Activated naive CD8-positive, alpha-beta T cell treated with anti-CD3 and anti-CD28 coated beads, Interleukin-2, amount 50 U/mL, for 16 hours (primary cell): Measurements from ENCODE around the gene SPATA33.
"Not testable (repeated sequence)": the region's sequence is repeated elsewhere in the genome, so short reads cannot be mapped to it uniquely, and the experiment has no call there.

Experiments
- DNase-seq: peaks from one replicate; pipeline ENCODE4 v3.0.0-alpha.2; 2020; ENCODE audit warnings: low read depth, low spot score

The SPATA33 gene

GRCh38 chr16:89661215-89661614 is 3.6 kb downstream of the SPATA33 start:
- no peak for DNase-seq

- not testable (repeated sequence) for DNase-seq
These were observed 6.6 kb downstream of the SPATA33 start for GRCh38 chr16:89664238-89664637.

- not testable (repeated sequence) for DNase-seq
These were observed 9.4 kb downstream of the SPATA33 start for GRCh38 chr16:89667000-89667399.

GRCh38 chr16:89667633-89668032 is 10.0 kb downstream of the SPATA33 start:
- DNase-seq: no peak

- DNase-seq: no peak
These were observed 11.1 kb downstream of the SPATA33 start for GRCh38 chr16:89668790-89669158.

- no peak for DNase-seq
These were observed 12.1 kb downstream of the SPATA33 start for GRCh38 chr16:89669755-89670154.

GRCh38 chr16:89670496-89671431 is 13.1 kb downstream of the SPATA33 start:
- no peak for DNase-seq

- not testable (repeated sequence) for DNase-seq
These were observed 13.9 kb downstream of the SPATA33 start for GRCh38 chr16:89671565-89671964.

GRCh38 chr16:89672177-89672941 is 14.7 kb downstream of the SPATA33 start:
- DNase-seq: no peak

GRCh38 chr16:89678258-89678657 is 20.6 kb downstream of the SPATA33 start:
- DNase-seq: no peak

- DNase-seq: no peak
These were observed 28.3 kb downstream of the SPATA33 start for GRCh38 chr16:89685916-89686315.

GRCh38 chr16:89686520-89687091 is 29.0 kb downstream of the SPATA33 start, which contains the start of gene CDK10:
CDK10 (plus strand) TSS chr16:89686689; CDS start chr16:89686711, 22 bp downstream.
- DNase-seq: peak; percentile 62

- DNase-seq: no peak
These were observed 29.7 kb downstream of the SPATA33 start for GRCh38 chr16:89687092-89687940.

GRCh38 chr16:89688395-89688794 is 30.8 kb downstream of the SPATA33 start:
- DNase-seq: no peak

- DNase-seq: no peak
These were observed 31.5 kb downstream of the SPATA33 start for GRCh38 chr16:89689142-89689541.

GRCh38 chr16:89689621-89690020 is 32.0 kb downstream of the SPATA33 start:
- not testable (repeated sequence) for DNase-seq

GRCh38 chr16:89690392-89690901 is 32.8 kb downstream of the SPATA33 start:
- no peak for DNase-seq

GRCh38 chr16:89691231-89691985 is 33.8 kb downstream of the SPATA33 start:
- no peak for DNase-seq

- no peak for DNase-seq
These were observed 34.4 kb downstream of the SPATA33 start for GRCh38 chr16:89691986-89692569.

GRCh38 chr16:89693289-89693731 is 35.7 kb downstream of the SPATA33 start:
- no peak for DNase-seq
